ENCODE results near the gene LIPC. TPM values are rescaled to one million over a fixed set of nuclear protein-coding genes. Genes with fewer than 3 reads are reported as not detected.

The LIPC gene
- total and polyA plus RNA-seq, 8 donors = 0.69 to 5.5 (median 1.5) TPM

DNA sequence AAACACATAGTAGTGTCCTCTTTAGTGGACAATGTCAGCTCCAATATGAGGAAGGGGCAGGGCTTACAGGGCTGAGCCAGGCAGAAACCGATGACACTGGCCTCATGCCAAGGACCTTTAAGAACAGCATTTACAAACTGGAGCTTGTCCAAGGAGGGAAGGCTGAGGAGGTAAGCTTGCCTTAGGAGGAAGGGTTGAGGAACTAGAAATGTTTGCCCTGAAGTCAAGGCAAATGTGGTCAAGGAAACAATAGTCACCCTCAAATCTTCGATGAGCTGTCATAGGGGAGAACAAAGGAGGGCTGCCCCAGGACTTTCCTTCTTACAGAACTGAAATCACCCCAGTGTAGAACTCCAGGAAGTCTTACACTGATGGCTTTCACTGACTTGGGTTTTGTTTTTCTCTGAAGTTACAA, 136.4 kb downstream of the LIPC start:
- no peak overlapping the region for H3K4me3 ChIP-seq
- no peak overlapping the region for H3K27ac ChIP-seq
- DNase-seq = peak in 1 of 6 donors; percentile 46
- H3K9me3 ChIP-seq = no peaks in the 10 kb centered on the region
- H3K27me3 ChIP-seq = no peaks in the 10 kb centered on the region
- FAIRE-seq = no peak
- 24 to 28% methylated on average over 2 of the region's 2 CpGs for whole genome bisulfite sequencing, 2 donors
- H3K36me3 ChIP-seq = no peaks in the 10 kb centered on the region
- intact Hi-C loops (cut with DNase I) = no loop called here
- H3K4me1 ChIP-seq = no peaks in the 10 kb centered on the region
- TF ChIP-seq, protein P1, sequence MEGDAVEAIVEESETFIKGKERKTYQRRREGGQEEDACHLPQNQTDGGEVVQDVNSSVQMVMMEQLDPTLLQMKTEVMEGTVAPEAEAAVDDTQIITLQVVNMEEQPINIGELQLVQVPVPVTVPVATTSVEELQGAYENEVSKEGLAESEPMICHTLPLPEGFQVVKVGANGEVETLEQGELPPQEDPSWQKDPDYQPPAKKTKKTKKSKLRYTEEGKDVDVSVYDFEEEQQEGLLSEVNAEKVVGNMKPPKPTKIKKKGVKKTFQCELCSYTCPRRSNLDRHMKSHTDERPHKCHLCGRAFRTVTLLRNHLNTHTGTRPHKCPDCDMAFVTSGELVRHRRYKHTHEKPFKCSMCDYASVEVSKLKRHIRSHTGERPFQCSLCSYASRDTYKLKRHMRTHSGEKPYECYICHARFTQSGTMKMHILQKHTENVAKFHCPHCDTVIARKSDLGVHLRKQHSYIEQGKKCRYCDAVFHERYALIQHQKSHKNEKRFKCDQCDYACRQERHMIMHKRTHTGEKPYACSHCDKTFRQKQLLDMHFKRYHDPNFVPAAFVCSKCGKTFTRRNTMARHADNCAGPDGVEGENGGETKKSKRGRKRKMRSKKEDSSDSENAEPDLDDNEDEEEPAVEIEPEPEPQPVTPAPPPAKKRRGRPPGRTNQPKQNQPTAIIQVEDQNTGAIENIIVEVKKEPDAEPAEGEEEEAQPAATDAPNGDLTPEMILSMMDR (IDR thresholded peaks at IDR 0.05) = no peak
- peak in 2 of 4 donors; percentile 54 for ATAC-seq

DNA sequence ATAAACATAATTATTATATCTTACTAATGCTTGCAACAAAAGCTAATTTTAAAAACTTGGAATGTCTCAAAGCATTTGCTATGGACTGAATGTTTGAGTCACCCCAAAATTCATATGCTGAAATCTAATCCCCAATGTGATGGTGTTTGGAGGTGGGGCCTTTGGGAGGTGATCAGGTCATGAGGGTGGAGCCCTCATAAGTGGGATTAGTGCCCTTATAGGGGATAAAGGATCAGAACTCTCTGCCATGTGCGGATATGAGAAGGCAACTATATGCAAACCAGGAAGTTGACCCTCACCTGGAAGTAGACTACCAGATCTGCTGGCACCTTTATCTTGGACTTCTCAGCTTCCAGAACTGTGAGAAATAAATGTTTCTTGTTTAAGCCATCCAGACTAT, 137.7 kb downstream of the LIPC start:
- DNase-seq = no peak
- intact Hi-C loops (cut with DNase I) = no loop called here
- 89 to 97% methylated on average over 1 of the region's 1 CpG for WGBS, 2 donors

DNA sequence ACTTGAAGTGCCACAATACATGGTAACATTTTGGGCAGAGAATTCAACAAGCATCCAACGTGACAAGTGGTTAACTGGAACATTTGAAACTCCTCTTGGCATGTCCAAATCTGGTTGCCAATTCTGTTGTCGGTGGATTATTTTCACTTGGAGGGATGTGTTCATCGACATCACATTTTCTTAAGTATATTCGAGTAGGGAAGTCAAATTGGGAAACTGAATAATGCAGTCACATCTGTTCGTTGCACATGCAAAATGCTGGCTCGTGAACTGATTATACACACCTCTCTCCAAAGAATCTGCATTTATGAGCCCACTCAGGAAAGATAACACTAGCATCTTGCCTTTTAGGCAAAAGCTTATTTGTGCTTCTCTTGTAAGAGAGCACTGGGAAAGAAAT, 139.7 kb downstream of the LIPC start:
- TF ChIP-seq, protein P1 (IDR thresholded peaks at IDR 0.05) = no peak
- no peaks in the 10 kb centered on the region for H3K4me1 ChIP-seq
- intact Hi-C loops (cut with DNase I) = no loop called here
- H3K9me3 ChIP-seq = no peaks in the 10 kb centered on the region
- no peaks in the 10 kb centered on the region for H3K27me3 ChIP-seq
- H3K27ac ChIP-seq = no peak overlapping the region
- no peak overlapping the region for H3K4me3 ChIP-seq
- WGBS, 2 donors = 80 to 81% methylated on average over 6 of the region's 6 CpGs
- FAIRE-seq (no peak), DNase-seq (no peak), ATAC-seq (no peak)
- H3K36me3 ChIP-seq = no peaks in the 10 kb centered on the region

More for the DNA sequence above, 137.7 kb downstream of the LIPC start:
- no peak overlapping the region for H3K4me3 ChIP-seq
- H3K36me3 ChIP-seq = no peaks in the 10 kb centered on the region
- H3K27ac ChIP-seq = no peak overlapping the region
- no peaks in the 10 kb centered on the region for H3K9me3 ChIP-seq
- H3K4me1 ChIP-seq = no peaks in the 10 kb centered on the region
- no peaks in the 10 kb centered on the region for H3K27me3 ChIP-seq
- ATAC-seq (no peak), FAIRE-seq (no peak)
- TF ChIP-seq, protein P1 (IDR thresholded peaks at IDR 0.05) = no peak

DNA sequence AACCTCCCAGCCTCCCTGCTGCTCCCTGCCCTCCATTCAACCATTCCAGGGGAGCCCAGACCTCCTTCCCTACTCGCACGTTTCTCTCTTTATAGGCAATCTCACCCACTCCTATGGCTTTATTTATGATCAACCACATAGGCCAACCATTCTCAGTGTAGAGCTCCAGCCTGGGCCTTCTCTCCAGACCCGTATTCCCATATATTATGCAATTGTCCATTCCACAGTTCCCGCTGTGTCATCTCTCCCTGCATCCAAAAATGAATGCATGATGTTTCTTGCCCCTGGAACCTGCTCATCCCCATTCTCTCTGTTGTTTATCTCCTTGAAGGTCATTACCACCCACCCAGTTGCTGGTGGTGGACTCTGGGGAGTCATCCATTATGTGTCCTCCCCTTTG, 140.7 kb downstream of the LIPC start:
- no peak overlapping the region for H3K4me3 ChIP-seq
- WGBS, 2 donors = 77 to 96% methylated on average over 4 of the region's 4 CpGs
- no peaks in the 10 kb centered on the region for H3K27me3 ChIP-seq
- TF ChIP-seq, protein P1 (IDR thresholded peaks at IDR 0.05) = no peak
- no peaks in the 10 kb centered on the region for H3K36me3 ChIP-seq
- H3K4me1 ChIP-seq = no peaks in the 10 kb centered on the region
- no peak overlapping the region for H3K27ac ChIP-seq
- DNase-seq (no peak), FAIRE-seq (no peak), ATAC-seq (no peak)
- no peaks in the 10 kb centered on the region for H3K9me3 ChIP-seq
- intact Hi-C loops (cut with DNase I) = no loop called here

DNA sequence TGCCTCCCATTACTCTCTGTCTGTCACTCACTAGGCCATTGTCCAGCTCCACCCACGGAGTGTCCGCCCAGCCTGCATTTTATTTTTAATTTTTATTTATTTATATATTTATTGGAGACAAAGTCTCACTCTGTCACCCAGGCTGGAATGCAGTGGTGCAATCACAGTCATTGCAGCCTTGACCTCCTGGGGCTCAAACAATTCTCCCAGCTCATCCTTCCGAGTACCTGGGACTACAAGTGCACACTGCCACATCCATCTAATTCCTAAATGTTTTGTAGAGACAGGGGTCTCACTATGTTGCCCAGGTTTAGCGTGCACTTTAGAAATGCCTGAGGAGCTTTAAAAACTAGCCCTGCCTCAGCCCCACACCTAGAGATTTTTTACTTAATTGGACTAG, 141.5 kb downstream of the LIPC start:
- H3K4me1 ChIP-seq = no peaks in the 10 kb centered on the region
- no peak for FAIRE-seq
- intact Hi-C loops (cut with DNase I) = no loop called here
- ATAC-seq = no peak
- TF ChIP-seq, protein P1 (IDR thresholded peaks at IDR 0.05) = no peak
- H3K4me3 ChIP-seq = no peak overlapping the region
- no peaks in the 10 kb centered on the region for H3K9me3 ChIP-seq
- H3K27me3 ChIP-seq = no peaks in the 10 kb centered on the region
- no peaks in the 10 kb centered on the region for H3K36me3 ChIP-seq
- DNase-seq = no peak
- 85 to 88% methylated on average over 4 of the region's 4 CpGs for WGBS, 2 donors
- no peak overlapping the region for H3K27ac ChIP-seq

All from pancreas (tissue), 10 donors.